ENCODE results near the gene C3orf22. TPM values are rescaled to one million over a fixed set of nuclear protein-coding genes. Genes with fewer than 3 reads are reported as not detected.

Gene C3orf22
- total and polyA plus RNA-seq, 9 of the 15 experiments (the other 6 are each of a cell fraction or from before 2014, with no cell fraction given) = not detected

- TF ChIP-seq PATZ1 (CRISPR knock-in tag; IDR thresholded peaks at IDR 0.05; ENCODE audit: borderline replicate concordance) (no peak), BDP1 (IDR thresholded peaks at IDR 0.05; ENCODE audit: insufficient read depth, insufficient read length) (no peak), TCF7L2 (IDR thresholded peaks at IDR 0.05; ENCODE audit: low read depth, low read length) (no peak), MAX (CRISPR knock-in tag; IDR thresholded peaks at IDR 0.05) (no peak), THAP7 (CRISPR knock-in tag; IDR thresholded peaks at IDR 0.05) (no peak), ZBED1 (IDR thresholded peaks at IDR 0.05) (no peak), FOSL1 (tag; conservative IDR thresholded peaks at IDR 0.05) (no peak), BCLAF1 (IDR thresholded peaks at IDR 0.05; ENCODE audit: borderline replicate concordance in 1 of 2, control insufficient read depth in 1 of 2, low read depth in 2 of 2, low read length in 1 of 2) (no peak), GATA2 (CRISPR knock-in tag; IDR thresholded peaks at IDR 0.05) (no peak)
These were observed 9.9 kb downstream of the C3orf22 start (continued) for GRCh38 chr3:126548556-126549466.

All from K562 (cell line).